ENCODE data around the gene FNDC11. TPM values are rescaled to one million over a fixed set of nuclear protein-coding genes. Genes with fewer than 3 reads are reported as not detected.

Gene FNDC11
- total RNA-seq, 1 experiment from 2014 or later: 2.5 TPM

- no peak overlapping the region for H3K4me3 Mint-ChIP-seq
- Histone ChIP-seq H2BK5ac (ENCODE audit: insufficient read length, low read length) (no peak overlapping the region), H3K23ac (ENCODE audit: insufficient read length, low read depth, low read length) (no peak overlapping the region), H4K91ac (ENCODE audit: insufficient read length, low read depth, low read length) (no peak overlapping the region), H2BK20ac (ENCODE audit: low read depth, low read length, poor library complexity, severe bottlenecking) (no peak overlapping the region), H3K23me2 (ENCODE audit: insufficient read length, low read depth, low read length, poor library complexity, severe bottlenecking) (no peaks in the 10 kb centered on the region), H4K5ac (ENCODE audit: insufficient read length, low read depth, low read length) (no peak overlapping the region), H2BK15ac (ENCODE audit: low read depth, low read length) (no peak overlapping the region), H2AK5ac (ENCODE audit: insufficient read length, low read length) (no peak overlapping the region), H3K79me2 (ENCODE audit: insufficient read depth, low read length) (no peaks in the 10 kb centered on the region), H3K56ac (ENCODE audit: insufficient read length, low read depth, low read length) (no peak overlapping the region), H4K8ac (replicated peaks; ENCODE audit: insufficient read length, low read depth, low read length) (no peak overlapping the region), H3K9me3 (ENCODE audit: control insufficient read depth, low read depth, low read length) (no peaks in the 10 kb centered on the region), H2AFZ (ENCODE audit: low read length) (no peak overlapping the region), H2BK12ac (ENCODE audit: insufficient read length, low read depth, low read length) (no peak overlapping the region), H3K4me1 (ENCODE audit: insufficient read depth, low read length) (no peaks in the 10 kb centered on the region), H3K4me2 (ENCODE audit: insufficient read depth, insufficient read length, low read length) (no peak overlapping the region), H2BK120ac (ENCODE audit: low read depth, low read length, poor library complexity, severe bottlenecking) (no peak overlapping the region), H3K4ac (ENCODE audit: low read depth, low read length) (no peak overlapping the region), H3T11ph (ENCODE audit: low read length) (no peak overlapping the region), H3K14ac (ENCODE audit: insufficient read depth, low read length) (no peak overlapping the region), H3K79me1 (ENCODE audit: insufficient read depth, low read depth, low read length, poor library complexity, severe bottlenecking) (no peaks in the 10 kb centered on the region), H3K27ac (ENCODE audit: insufficient read length, low read depth, low read length) (no peak overlapping the region), H3K9ac (ENCODE audit: extremely low read depth, insufficient read length, low read length) (no peak overlapping the region), H3K27me3 (ENCODE audit: insufficient read depth, low read length) (no peaks in the 10 kb centered on the region; the same call in 1 of the 2 replicates), H4K20me1 (ENCODE audit: control insufficient read depth, insufficient read depth, insufficient read length) (peaks cover 2% of the 10 kb centered on the region), H3K18ac (ENCODE audit: insufficient read length, low read depth, low read length) (no peak overlapping the region)
- no peak overlapping the region for H3K27ac Mint-ChIP-seq
- TF ChIP-seq CTCF (conservative IDR thresholded peaks at IDR 0.05): no peak
- DNase-seq: no peak
- no CpG with 5 or more reads among the region's 9 CpGs for WGBS (ENCODE audit: extremely low coverage, insufficient read length, low lambda C conversion rate)
- H3K27me3 Mint-ChIP-seq (ENCODE audit: low read depth): peaks cover 61% of the 10 kb centered on the region
- peaks cover 0 to 24% (median 0%) of the 10 kb centered on the region in 3 experiments; a peak in 3 of 7 replicates for H3K36me3 Mint-ChIP-seq (ENCODE audit: insufficient read depth in 1 of 3, low read depth in 3 of 3)
- no peaks in the 10 kb centered on the region for H3K4me1 Mint-ChIP-seq
- peaks cover 11 to 29% of the 10 kb centered on the region in 2 experiments; a peak in 4 of 5 replicates for H3K9me3 Mint-ChIP-seq
Measured at GRCh38 chr20:63504642-63505041, 49.3 kb upstream of the FNDC11 start.
